SK-MEL-5 (cell line): ENCODE results near the gene LETMD1. TPM values are rescaled to one million over a fixed set of nuclear protein-coding genes. Genes with fewer than 3 reads are reported as not detected.

Experiments
- DNase-seq: peaks from one replicate; pipeline ENCODE4 v3.0.0-alpha.2; 2016; ENCODE audit warnings: low read depth, low spot score
- in situ Hi-C: cut with HindIII; loops from 2 replicates; pipeline ENCODE4 v1.10.0; 2016; ENCODE audit warnings: low sequenced_read_pairs, high pct_unique_total_duplicates, low pct_unique_long_range_greater_than_20kb
- total RNA-seq: library from RNA; depleted of rRNA; stranded (reverse); fragments of >200 nt; shearing (Covaris generic); gene quantifications from 2 replicates; pipeline ENCODE4 v1.2.3, GENCODE V29; 2014

The LETMD1 gene
- total RNA-seq, 1 experiment from 2014 or later = 68.6 TPM

- in situ Hi-C loops = no loop called here
Measured at GRCh38 chr12:51021694-51022093, 26.4 kb upstream of the LETMD1 start.

GRCh38 chr12:51023625-51024382 is 24.3 kb upstream of the LETMD1 start:
- in situ Hi-C loops = no loop called here
- DNase-seq = peak; percentile 85

More at GRCh38 chr12:51021694-51022093, 26.4 kb upstream of the LETMD1 start:
- DNase-seq = no peak

DNA sequence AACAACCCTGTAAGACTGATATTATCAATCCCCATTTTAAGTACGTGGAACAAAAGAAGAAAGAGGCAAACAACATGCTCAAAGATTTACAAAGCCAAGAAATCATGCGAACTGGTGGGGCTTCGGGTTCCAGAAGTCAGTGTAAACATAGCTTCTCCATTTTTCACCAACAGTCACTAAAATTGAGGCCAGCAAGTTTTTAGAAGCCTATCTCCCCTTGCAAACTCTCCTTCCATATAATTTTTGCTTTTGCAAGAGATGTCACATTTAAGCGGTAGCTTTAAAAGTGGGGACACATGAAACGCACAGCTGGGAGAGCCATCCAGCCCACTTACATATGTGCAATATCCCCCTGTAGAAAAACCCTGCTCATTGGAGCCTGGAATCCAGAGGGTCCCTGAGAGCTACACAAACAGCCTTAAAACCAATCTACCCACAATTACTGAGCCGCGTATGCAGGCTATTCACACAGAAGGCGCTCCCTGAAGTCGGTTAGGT is 22.7 kb upstream of the LETMD1 start:
- in situ Hi-C loops = no loop called here
- no peak for DNase-seq

- peak; percentile 95 for DNase-seq
- in situ Hi-C loops = no loop called here
Measured at GRCh38 chr12:51025836-51026638, 22.1 kb upstream of the LETMD1 start, which contains the start of gene SLC11A2. TSS of gene SLC11A2 (minus strand) at chr12:51026384. CDS start at chr12:51010728, 15,656 bp downstream.

DNA sequence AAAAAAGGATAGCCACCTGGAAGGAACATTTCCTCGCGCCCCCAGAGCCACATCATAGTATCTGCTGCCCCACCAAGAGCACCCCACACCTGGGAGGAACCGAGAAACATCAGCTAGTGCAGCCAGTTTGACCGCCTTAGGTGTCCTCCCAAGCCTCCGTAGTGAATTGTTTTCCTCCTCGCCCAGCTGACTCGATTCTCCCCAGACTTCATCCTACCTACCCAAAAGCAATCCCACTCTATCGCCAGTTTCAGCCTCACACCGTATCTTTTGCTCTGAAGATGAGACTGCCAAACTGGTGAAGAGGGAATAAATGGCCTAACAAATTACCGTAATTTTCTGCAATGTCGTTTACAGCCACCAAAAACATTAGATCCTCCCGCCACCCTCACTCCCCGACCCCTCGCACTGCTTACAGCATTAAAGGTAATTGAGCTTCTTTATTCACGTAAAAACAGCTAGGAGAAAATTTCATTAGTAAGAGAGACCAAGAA is 20.7 kb upstream of the LETMD1 start:
- in situ Hi-C loops = no loop called here
- no peak for DNase-seq

GRCh38 chr12:51028126-51028812 is 19.9 kb upstream of the LETMD1 start:
- DNase-seq = peak; percentile 90
- in situ Hi-C loops = no loop called here

DNA sequence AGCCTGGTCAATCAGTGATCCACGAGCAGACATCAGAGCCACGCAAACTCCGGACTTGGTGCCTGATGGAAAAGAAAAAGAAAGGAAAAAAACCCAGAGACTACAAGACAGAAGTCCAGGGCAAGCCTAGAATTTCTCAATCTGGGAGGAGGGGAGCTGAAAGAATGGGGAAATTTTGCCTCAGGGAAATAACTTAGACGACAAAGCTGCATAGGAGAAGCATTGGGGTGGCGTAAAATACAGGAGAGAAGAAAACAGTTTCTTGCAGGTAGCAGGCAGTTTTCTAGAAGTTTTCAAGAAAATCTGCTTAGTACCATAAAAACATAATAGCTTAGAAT is 19.3 kb upstream of the LETMD1 start:
- no peak for DNase-seq
- in situ Hi-C loops = no loop called here

DNA sequence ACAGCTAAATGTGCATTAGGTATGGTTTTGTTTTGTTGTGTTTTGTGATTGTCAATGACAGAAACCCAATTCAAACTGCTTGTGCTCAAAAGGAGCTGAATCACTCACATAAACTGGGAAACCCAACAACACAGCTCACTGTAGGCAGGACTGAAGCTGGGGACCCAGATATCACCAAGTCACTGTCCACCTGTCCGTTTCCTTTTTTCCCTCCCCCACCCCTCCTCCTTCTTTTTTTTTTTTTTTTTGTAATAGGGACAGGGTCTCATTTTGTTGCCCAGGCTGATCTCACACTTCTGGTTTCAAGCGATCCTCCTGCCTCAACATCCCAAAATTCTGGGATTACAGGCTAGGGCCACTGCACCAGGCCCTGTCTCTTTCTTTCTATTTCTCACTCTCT is 15.1 kb upstream of the LETMD1 start:
- no peak for DNase-seq
- in situ Hi-C loops = no loop called here

DNA sequence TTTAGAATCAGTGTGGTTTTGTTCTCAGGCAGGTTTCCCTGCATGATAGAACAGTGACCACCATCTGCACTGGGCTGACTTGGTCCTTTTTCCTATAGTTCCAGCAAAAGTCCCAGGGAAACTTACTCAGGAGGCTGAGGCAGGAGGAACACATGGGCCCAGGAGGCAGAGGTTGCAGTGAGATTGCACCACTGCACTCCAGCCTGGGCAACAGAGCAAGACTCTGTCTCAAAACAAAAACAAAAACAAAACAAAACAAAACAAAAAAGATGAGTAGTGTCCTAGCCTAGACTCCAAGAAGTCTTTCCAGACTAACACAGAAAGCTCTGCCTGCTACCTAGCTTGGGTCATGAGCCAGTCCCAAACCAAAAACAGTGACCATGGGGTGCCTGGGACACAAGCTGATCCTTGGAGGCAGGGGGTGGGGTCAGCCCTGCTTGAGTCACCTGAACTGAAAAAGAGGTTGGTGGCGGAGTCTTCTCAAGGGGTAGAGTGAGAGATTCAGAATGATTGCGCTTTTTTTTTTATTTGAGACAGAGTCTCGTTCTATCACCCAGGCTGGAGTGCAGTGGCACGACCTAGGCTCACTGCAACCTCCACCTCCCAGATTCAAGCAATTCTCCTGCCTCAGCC is 14.6 kb upstream of the LETMD1 start:
- in situ Hi-C loops = no loop called here
- DNase-seq = no peak

DNA sequence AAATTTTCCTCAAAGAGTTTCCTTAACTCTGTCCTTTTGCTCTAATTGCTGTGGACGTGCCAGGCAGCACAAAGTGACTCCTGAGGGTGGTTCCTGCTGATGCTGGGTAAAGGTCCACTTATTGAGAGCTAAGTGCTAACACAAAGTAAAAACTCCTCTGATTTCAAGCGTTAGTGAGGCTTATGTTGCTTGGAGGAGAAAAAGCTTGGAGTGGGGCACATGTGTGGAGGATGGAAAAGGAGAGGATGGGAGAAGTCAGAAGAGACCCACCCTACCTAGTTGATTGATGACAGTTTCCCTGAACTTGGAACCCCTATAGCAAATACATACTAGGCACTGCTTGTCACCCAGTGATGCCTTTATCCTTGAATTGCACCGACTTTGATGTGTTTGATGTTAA is 11.8 kb upstream of the LETMD1 start:
- in situ Hi-C loops = no loop called here
- no peak for DNase-seq

GRCh38 chr12:51048661-51049251 is 629 bp downstream of the LETMD1 start:
- in situ Hi-C loops = no loop called here
- DNase-seq = no peak

DNA sequence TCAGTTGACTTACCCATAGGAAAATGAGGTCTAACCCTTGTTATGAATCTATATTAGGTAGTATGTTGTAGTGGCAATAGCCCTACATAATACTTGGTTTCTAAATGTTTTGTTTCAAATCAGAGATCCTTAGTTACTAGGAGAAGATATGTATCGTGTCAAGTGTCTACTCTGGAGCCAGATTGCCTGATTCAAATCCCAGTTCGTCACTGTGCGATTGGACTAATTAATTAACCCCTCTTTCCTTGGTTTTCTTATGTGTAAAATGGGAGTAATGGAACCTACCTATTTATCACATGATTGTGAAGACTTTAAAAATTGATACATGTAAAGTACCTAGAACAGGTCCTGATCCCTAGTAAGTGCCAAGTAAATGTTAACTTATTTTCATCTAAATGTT is 1.4 kb downstream of the LETMD1 start:
- in situ Hi-C loops = no loop called here
- no peak for DNase-seq

DNA sequence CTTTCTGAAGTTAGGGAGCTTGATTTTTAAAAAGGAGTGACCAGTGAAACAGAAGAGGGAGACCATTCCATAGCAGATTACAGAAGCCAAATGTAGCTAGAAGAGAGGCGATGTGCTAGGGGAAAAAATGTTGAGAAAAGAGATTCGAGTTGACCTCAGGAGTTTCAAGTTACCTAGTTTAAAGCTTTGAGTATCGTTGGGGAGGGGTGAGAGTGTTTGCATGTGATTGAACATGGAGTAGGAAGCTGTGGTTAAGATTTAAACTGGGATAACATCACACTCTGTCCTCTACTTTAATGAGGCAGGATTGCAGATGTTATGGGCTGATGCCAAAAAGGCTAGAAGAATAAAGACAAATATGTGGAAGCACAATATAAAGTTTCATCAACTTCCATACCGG is 3.7 kb downstream of the LETMD1 start:
- in situ Hi-C loops = no loop called here
- no peak for DNase-seq

- in situ Hi-C loops = no loop called here
- no peak for DNase-seq
Measured at GRCh38 chr12:51055060-51055459, 6.9 kb downstream of the LETMD1 start.

DNA sequence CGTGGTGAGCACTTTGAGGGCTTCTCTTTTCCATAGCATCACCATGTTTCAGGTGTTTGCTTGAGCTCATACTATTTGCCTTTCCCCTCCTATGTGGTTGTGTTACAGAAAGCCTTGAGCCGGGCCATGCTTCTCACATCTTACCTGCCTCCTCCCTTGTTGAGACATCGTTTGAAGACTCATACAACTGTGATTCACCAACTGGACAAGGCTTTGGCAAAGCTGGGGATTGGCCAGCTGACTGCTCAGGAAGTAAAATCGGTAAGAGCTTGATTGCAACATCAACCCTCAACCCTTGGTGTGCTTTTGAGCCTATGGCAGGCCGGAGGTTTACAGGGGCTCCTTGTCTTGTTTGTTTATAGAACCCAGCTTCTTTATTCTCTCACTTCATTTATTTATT is 8.1 kb downstream of the LETMD1 start:
- DNase-seq = no peak
- in situ Hi-C loops = no loop called here

DNA sequence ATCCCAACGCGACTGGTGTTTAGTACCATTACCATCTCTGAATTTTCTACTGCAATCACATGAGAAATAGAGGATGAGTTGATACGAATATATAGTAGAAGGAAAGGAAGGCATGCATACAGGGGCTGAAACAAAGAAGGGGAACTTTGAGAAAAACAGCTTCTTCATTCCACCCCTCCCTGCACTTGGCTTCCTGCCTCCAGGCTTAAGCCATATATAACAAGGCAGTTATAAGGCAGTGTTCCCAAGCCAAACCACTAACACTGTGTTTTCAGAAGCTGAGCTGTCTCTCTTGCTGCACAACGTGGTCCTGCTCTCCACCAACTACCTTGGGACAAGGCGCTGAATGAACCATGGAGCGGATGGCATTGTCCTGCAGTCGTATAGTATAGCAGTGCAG is 11.0 kb downstream of the LETMD1 start:
- in situ Hi-C loops = no loop called here

GRCh38 chr12:51062631-51063397 is 14.7 kb downstream of the LETMD1 start:
- DNase-seq = no peak
- in situ Hi-C loops = no loop called here

More for the DNA sequence above, 11.0 kb downstream of the LETMD1 start:
- no peak for DNase-seq
